GM19351 (cell line): ENCODE results near the gene IL36B.

Source experiments
- ATAC-seq: cut with Tn5 transposase; IDR thresholded peaks from one replicate; pipeline ENCODE4 v1.9.1; 2021; ENCODE audit warnings: mild to moderate bottlenecking, moderate library complexity; ENCODE audit not compliant: unreplicated experiment

Gene IL36B

DNA sequence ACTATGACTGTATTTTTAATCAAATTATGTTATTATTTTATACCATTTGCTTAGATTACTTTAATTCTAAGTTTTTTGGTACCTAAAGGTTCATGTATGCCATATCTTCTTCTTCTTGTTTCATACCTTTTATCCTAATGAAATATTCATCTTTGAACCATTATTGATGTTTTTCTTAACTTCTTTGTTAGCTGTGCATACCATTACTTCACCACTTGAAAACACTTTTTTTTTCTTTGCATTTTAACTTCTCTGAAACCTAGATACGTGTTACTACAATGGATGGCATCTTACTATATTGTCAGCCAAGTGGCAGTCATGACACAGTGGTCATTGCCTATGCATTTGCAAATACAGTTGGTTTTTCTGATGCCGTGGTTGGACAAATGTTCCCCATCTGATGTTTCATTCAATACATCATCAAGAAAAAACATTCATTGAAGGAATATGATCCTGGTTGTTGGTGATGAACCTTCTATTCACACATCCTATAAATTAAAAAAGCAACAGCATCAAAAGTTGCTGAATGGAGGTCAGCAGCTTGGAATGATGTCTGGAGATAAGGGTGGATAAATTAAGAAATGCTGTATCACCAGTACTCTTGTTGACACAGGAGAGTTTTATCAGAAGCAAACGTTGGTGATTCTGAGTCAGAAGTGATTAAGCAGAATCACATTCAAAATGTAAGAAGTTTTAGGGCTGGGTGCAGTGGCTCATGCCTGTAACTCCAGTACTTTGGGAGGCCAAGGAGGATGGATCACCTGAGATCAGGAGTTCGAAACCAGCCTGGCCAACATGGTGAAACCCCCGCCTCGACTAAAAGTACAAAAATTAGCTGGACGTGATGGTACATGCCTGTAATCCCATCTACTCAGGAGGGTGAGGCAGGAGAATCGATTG, 40.0 kb downstream of the IL36B start:
- no peak for ATAC-seq

DNA sequence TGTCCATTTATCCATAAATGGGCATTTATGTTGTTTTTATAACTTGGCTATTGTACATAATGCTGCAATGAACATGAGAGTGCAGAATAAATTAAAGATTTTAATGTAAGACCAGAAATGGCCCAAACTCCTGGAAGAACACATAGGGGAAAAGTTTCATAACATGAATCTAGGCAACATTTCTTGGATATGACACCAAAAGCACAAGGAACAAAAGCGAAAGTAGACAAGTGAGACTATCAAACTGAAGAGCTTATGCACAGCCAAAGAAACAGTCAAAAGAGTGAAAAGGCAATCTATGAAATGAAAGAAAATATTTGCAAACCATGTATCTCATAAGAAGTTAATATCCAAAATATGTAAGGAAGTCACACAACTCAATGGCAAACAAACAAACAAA, 41.6 kb downstream of the IL36B start:
- ATAC-seq: no peak

DNA sequence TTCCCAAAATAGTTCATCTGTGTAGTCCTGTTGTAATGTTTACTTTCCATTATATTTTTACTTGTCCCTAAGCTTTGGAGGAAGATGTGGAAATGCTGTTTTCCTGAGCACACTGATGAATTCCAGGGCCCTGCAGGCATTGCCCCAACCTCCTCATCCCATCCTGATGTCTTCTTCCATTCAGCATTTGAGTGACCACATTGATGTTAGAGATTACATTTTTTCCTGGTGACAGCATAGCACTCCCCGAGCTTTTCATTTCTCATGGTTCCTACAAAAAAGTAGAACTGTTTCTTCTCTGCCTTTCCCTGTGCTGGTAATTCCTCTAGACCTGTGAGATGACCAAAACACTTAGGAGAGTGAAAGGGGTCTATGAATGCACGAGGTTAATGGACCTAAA, 42.6 kb downstream of the IL36B start:
- ATAC-seq: no peak

DNA sequence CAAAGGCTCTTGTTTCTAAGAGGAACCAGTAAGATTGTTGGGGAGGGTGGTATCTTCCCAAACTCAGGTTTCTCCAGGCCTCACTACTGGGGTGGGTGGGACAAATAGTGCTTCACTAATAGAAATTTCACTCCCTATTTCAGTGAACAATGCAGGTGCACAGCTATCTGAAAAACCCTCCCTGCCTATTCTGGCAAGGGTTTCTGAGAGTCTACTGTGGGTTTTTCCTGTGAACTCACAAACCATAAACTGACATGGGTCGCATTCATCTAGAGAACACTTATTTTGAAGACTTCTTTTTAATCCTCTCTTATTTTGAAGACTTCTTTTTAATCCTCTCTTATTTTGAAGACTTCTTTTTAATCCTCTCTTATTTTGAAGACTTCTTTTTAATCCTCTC, 43.0 kb downstream of the IL36B start:
- no peak for ATAC-seq

DNA sequence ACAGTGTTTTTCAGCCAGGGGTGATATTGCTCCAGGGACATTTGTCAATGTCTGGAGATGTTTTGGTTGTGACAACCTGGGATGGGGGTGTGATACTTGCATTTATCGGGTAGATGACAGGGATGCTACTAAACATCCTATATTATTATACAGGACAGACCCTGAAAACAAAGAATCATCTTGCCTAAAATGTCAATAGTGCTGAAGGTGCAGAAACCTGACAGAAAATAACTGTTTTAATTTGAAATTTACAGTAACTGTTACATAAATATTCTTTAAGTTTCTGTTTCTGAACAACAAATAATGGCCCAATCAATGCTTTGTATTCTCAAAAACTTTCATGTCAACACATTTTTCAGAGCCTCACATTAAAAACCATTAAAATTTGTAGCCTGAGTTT, 45.4 kb downstream of the IL36B start:
- no peak for ATAC-seq

DNA sequence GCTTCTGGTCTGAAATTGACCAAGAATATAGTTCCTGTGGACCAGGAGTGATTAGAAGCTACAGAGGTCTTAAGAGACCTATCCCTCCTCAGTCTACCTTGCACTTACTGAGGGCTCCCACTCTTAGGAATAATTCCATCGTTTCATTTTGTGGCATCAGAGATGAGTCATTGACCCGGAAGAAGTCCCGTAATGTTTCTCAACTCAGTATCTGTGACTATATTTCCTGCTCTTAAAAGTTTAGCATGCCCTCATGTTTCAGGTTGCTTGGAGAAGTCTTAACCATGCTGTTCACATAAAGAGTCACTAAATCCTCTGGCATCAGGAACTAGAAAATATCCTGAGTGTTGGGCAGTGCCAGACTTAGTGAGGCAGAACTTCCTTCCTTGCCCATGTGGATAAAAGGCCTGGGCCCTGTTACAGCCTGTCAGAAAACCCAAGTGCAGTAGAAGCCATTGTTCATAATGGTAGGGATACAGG, 47.6 kb downstream of the IL36B start, which contains the start of gene IL36A:
Gene IL36A, plus strand, starts transcription at position 430 of the 480 bp plus-strand sequence. CDS start 413 bp downstream, outside the sequence.
- no peak for ATAC-seq

DNA sequence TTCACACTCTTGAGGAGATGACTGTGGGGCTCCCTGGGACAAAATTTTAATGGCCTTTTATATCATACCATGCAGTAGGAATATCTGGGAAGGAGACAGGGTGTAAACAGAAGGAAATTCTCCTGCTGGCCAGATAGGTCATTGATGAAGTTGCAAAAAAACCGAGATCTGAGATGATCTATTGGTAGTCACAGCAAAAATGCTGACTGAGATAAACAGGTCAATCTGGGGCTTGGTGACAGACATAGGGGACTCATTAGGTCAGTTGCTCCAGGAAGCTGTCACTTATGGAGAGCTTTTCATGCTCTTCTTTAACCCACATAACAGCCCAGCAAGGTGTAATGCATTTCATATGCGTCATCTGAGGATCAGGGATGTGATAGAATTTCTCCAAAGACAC, 50.0 kb downstream of the IL36B start:
- ATAC-seq: no peak

DNA sequence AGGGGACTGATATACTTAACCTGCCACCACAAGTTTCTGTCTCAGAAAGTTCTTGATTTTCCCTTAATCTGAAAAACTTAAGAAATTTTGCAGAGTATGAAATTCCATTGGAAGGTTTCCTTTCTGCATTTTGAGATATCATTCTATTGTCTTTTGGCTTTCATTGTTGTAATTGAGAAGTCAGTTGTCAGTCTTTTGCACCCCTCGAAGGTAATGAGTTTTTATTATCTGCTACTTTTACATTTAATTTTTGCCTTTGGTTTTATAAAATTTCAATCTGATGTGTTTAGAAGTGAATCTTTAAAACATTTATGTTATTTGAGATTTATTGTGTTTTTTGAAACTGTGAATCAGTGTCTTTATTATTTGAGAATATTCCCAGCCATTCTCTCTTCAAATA, 52.2 kb downstream of the IL36B start:
- no peak for ATAC-seq

DNA sequence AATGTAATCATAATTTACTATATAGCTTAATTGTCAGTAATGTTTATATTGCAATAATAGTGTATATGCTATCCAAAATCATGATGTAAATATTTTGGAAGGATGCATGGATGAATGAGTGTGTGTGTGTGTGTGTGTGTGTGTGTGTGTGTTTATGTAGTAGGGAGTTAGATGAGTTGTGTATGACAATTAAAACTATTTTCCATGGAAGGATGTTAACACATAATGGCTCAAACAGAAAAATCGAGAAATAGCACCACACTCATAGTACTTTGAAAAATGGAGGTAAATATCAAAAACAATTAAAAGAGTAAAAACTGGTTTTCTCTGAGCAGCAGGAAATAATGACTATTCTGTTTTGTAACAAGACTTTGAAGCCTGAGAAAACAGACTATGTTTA, 55.5 kb downstream of the IL36B start:
- ATAC-seq: no peak

DNA sequence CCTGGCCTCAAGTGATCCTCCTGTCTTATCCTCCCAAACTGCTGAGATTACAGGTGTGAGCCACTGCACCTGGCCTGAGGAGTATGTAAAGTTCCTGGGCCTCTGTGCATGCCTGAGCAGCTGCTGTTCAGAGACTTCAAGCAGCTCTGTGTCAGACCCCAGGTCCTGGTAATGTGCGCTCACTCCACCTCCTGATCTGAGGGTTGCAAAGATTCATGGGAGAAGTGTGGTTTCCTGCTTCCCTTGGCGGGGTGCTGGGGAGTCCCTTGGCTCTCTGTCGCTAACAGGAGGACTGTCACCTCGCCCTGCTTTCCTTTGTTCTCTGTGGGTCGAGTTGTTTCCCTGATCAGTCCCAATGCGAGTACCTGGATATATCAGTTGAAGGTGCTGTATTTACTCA, 56.0 kb downstream of the IL36B start:
- no peak for ATAC-seq

DNA sequence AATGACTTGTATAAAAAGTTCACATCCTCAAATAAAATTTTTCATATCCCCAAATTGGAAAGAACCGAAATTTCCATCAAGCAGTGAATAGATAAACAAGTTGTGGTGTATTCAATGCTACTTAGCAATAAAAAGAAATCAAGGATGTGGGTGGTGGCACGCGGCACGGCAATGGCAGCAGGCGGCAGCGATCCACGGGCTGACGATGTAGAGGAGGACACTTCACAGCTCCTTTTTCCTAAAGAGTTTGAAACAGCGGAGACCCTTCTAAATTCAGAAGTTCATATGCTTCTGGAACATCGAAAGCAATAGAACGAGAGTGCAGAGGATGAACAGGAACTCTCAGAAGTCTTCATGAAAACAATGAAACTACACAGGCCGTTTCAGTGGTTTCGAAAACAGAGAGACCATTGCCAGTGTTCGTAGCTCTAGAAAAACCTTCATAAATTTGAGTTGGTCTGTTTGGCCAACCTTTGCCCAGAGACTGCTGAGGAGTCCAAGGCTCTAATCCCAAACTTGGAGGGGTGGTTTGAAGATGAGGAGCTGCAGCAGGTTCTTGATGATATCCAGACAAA, 57.2 kb downstream of the IL36B start:
- ATAC-seq: no peak

DNA sequence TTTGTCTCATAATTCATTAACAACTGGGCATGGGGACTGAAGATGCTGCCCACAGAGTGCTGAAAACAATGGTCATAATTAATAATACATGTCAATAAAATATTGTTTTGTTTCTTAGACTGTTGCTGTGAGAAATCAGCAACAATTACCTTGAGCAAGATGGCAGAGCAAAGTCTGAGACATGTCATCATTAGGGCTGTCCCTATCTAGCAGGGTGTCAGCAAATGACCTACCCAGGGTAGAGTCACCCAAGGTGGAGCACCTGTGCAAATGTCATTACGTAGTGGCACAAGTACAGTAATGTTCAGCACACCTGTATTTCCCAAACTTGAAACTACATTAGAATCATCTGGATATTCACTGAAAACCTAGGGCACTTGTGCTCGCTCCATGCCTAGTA, 58.0 kb downstream of the IL36B start:
- ATAC-seq: no peak

DNA sequence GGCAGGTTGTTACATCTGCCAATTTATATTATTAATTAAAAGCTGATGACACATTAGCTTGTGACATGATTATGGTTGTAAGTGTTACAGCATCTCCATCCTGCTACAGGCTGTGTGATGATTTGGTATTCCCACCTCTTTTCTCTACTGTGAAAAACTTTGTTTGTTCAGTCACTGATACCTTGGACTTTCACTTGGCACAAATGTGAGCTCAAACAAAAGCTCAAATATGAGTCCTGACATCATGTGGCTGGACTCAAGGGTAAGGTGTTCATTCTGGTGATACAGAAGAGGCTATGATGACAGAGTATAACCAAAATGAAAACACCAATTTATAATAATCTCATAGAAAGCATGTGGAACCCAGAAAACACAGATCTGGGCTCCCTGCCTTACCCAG, 58.8 kb downstream of the IL36B start:
- ATAC-seq: no peak

DNA sequence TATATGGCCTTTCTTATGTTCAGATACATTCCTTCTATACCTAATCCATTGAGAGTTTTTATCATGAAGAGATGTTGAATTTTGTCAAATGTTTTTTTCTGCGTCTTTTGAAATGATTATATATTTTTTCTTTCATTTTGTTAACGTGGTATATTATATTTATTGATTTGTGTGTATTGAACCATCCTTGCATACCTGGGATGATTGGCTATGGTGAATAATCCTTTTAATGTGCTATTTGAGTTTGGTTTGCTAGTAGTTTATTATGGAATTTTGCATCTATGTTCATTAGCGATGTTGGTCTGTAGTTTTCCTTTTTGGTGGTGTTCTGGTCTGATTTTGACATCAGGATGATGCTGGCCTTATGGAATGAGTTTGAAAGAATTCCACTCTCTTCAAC, 63.1 kb downstream of the IL36B start:
- no peak for ATAC-seq

DNA sequence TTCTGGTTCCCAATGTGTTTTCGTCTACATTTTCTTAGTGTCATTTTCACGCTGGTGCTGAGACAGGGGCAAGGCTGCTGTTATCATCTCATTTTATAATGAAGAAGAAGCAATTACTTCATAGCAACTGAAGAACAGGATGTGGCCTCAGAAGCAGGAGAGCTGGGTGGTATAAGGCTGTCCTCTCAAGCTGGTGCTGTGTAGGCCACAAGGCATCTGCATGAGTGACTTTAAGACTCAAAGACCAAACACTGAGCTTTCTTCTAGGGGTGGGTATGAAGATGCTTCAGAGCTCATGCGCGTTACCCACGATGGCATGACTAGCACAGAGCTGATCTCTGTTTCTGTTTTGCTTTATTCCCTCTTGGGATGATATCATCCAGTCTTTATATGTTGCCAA, 67.6 kb downstream of the IL36B start:
- ATAC-seq: no peak

DNA sequence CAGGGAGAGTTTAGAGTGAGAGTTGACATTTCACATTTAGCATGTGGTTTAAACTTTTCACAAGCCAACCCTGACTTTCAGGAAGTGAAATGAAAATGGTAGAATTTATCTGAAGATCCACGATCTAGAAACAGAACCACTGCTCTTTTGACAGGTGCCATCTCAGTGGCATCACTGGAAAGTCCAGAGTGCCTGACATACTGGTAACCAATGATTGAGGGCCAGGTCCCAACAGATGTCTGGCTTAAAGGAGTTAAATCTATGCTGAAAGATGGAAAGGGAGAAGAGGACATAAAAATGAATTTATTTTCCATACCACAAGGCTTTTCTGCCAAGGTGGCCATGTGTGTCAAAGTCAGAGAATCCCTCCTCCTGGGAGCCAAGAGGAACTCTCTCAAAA, 72.1 kb downstream of the IL36B start:
- ATAC-seq: no peak

DNA sequence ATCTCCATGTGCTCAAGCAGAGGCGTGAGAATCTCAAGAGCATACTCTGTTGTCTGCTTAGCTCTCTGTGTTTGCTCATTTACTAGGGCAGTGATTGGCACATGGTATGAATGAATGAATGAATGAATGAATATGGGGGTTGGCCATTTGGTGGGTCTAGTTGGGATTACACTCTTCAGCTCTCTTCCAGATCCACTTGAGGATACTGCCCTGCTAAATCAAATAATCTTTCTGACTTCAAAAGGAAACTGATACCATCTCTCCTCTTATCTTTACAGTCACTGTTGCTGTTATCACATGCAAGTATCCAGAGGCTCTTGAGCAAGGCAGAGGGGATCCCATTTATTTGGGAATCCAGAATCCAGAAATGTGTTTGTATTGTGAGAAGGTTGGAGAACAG, 72.9 kb downstream of the IL36B start:
- ATAC-seq: no peak

DNA sequence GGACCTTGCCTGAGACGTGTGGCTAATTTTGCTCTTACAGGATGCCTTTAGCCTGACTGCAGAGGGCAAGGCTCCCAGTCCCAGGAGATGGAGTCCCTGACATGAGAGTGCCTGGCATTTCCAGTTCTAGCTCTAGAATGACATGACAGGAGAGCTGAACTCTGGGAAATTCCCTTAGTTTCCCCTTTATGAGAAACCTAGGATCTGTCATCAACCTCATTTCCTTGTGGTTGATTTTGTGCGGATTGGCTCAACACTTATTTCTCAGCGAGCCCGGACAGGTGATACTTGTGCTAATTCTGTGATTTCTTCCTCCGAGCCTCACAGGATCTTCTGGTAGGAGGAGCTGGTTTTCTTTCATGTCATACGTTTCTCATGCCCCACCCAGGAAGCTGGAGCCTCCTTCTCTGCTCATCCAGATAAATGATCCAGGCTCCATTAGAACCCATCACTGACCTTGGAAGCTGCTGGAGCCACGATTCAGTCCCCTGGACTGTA, 75.1 kb downstream of the IL36B start, which contains the start of gene IL36G:
Gene IL36G, plus strand, starts transcription at position 448 of the 498 bp plus-strand sequence. CDS start 633 bp downstream, outside the sequence.
- ATAC-seq: no peak
